Measurements from ENCODE around the gene SARDH.

DNA sequence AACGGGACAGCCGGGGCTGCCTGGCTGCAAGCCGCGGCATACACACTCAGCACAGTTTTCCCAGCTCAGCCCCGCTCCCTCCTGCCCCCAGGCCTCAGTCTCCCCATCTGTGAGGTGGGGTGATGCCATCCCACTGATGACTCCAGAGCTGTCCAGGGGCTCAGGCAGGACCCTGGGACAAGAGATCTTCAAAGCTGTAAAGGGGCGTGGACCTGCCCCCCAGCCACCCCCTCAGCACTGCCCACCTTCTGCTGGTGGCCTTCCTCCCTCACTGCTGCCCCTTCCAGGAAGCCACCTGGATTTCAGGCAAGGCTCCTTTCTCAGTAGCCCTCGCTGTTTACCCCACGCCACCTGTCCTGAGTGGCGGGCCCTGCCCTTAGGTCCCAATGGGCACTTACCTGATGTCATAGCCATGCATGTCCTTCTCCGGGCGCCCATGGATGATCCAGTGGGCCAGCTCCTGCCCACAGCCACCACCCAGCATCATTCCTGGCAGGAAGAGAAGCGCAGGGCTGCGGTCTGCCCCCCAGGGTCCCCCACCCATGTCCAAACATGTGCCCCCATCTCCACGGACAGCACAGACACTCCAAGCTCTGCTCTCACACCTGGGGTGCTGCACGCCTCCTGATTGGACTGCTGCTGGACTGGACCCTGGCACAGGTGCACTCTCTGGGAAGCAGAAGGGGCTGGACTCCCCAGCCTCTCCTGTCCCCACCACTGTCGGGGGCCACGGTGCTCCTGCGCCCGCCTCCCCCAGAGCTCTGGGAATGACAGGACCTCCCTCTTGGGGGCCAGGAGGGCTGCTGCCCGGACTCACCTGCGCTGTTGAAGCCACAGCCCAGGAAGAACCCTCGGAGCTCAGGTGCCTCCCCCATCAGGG, 25.7 kb downstream of the SARDH start:
- TF ChIP-seq, protein P1, sequence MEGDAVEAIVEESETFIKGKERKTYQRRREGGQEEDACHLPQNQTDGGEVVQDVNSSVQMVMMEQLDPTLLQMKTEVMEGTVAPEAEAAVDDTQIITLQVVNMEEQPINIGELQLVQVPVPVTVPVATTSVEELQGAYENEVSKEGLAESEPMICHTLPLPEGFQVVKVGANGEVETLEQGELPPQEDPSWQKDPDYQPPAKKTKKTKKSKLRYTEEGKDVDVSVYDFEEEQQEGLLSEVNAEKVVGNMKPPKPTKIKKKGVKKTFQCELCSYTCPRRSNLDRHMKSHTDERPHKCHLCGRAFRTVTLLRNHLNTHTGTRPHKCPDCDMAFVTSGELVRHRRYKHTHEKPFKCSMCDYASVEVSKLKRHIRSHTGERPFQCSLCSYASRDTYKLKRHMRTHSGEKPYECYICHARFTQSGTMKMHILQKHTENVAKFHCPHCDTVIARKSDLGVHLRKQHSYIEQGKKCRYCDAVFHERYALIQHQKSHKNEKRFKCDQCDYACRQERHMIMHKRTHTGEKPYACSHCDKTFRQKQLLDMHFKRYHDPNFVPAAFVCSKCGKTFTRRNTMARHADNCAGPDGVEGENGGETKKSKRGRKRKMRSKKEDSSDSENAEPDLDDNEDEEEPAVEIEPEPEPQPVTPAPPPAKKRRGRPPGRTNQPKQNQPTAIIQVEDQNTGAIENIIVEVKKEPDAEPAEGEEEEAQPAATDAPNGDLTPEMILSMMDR (IDR thresholded peaks at IDR 0.05), result no peak
- TF ChIP-seq POLR2A (IDR thresholded peaks at IDR 0.05), result no peak
